Endometrium (tissue), 2 donors: Measurements from ENCODE around the gene KIF5C.

Experiments
- FAIRE-seq: peaks from 2 replicates; lab custom pipeline; 2012; peaks lifted over from hg19 to GRCh38; lab: Jason Lieb, UNC
- donor health status: control.
- donor health status: control.

The KIF5C gene

DNA sequence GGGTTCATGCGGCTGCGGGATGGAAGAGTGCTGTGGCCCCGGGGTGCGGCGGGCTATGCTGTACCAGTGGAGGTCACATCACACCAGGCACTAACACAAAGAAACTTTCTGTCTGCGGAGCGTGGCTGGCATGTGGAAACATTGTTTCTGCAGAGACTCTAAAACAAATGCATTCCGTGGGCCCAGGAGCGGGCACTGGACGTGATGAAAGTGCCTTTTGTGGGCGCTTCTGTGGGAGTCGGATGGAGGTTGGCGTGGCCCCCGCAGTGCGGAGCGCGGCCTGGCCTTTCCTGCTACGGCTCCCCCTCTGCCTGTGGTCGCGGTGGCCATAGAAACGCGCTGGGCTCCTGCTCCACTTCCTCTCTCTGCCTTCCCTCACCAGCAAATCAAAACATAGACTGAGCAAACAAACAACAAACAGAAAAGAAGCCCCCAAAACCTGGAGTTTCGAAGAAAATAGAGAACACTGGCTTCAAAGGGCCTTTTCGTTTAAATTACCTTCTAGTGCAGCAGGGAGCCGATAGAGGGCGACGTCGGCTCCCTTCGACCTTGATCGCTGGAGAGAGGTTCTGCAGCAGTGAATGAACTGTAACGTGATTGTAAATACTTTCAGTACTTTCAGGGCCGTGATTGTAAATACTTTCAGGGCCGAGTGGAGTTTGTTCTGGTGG is 51.4 kb downstream of the KIF5C start:
- no peak for FAIRE-seq

DNA sequence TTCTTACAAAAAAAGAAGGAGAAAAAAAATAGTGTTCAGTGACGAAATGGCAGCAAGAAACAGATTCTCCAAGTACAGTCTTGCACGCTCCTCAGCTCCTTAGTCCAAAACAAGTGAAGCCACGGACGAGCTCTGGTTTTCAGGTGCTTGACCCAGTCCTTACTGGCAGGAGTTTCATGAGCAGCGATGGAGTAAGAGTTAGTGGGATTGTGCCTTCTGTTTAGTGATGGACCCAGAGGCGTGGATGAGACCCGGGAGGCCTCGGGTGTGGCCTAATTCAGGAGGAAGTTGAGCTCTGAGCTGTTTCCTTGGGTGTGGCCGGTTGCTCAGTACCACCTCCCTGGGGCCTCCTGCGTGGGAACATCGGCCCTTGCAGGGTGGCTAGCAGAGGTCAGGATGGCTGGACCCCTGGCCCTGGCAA is 52.0 kb downstream of the KIF5C start:
- no peak for FAIRE-seq

GRCh38 chr2:148928395-148928794 is 53.4 kb downstream of the KIF5C start:
- FAIRE-seq, result no peak

GRCh38 chr2:148930046-148930775 is 55.2 kb downstream of the KIF5C start:
- no peak for FAIRE-seq

DNA sequence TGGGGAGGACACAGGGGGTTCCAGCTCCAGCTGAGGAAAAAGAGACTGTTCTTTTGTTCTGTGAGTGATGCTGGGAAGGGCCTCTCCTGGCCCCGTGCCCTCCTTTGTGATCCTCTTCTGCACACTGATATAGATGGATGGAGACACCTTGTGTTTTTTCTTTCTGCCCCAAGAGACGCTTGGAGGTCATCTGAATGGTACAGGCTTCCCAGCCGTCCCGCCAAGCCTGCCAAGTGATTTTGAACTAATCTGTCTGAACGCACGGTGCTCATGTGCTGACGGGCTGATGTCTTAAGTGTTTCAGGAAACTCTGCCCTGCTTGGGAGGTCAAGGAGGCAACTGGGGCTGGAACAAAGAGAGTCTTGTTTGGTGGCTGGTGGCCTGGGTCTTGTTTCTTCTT is 57.5 kb downstream of the KIF5C start:
- FAIRE-seq, result no peak

DNA sequence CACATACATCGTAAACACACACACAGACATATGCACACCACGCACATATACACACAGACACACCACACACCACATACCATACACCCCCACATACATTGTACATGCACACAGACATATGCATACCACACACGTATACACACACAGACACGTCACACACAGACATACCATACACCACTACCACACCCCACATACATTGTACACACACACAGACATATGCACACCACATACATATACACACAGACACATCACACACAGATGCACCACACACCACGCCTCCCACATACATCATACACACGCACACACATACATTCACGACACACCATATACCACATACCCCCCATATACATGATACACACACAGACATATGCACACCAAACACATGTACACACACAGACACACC is 58.4 kb downstream of the KIF5C start:
- FAIRE-seq, result no peak

DNA sequence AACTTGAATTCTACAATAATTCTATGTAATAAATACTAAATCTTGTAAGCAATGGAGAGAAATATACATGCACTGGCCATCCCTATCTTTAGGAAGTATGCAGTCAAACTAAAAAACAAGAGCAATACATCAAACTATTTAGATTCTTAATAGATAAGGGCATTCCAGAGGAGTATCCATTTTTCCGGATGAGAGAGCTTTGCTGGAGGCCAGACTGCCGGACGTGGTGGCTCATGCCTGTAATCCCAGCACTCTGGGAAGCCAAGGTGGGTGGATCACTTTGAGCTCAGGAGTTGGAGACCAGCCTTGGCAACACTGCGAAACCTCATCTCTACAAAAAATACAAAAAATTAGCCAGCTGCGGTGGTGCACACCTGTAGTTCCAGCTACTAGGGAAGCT is 60.8 kb downstream of the KIF5C start:
- FAIRE-seq, result no peak

DNA sequence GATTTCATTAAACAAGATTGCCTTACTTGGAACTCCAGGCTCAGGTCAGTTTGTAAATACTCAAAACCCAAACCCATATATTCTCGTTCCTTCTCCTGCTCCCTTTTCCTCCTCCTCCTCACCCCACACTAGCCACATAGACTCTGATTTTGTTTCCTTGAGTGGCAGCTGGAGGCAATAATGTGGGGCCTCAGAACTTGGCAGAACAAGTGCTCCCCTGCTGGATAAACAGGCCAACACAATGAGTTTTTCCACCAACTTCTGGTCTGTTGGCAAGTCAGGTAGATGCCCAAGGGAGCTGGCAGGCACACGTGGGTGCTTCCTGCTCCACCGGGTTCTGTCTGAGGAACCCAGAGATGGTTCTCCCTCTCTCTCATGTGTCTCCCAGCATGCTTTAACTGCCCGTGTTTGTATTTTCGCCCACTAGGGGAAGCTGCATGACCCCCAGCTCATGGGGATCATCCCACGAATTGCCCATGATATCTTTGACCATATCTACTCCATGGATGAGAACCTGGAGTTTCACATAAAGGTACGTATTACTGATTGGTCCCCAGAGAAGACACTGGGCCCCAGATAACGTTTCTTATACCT is 61.9 kb downstream of the KIF5C start:
- no peak for FAIRE-seq

DNA sequence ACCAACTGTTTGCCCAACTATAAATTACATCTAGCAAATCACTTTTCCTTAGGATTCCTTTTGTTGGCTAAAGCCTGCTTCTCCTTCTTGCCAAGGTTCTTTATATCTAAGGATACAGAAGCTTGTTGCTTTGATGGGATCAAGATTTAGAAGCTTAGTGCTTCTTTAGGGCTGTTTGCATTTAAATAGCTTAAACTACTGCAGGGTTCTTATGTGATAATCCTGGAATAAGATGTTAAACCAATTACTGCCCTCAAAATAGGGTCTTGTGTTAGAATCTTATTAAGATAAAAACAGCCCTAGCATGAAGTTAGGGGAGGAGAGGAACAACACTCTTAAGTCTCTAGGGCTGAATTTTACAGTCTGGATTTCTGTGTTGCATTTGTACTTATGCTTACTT is 64.2 kb downstream of the KIF5C start:
- no peak for FAIRE-seq

- FAIRE-seq, result no peak
Observed at GRCh38 chr2:148943097-148943496, 68.1 kb downstream of the KIF5C start.

GRCh38 chr2:148944536-148944935 is 69.5 kb downstream of the KIF5C start:
- FAIRE-seq, result no peak

DNA sequence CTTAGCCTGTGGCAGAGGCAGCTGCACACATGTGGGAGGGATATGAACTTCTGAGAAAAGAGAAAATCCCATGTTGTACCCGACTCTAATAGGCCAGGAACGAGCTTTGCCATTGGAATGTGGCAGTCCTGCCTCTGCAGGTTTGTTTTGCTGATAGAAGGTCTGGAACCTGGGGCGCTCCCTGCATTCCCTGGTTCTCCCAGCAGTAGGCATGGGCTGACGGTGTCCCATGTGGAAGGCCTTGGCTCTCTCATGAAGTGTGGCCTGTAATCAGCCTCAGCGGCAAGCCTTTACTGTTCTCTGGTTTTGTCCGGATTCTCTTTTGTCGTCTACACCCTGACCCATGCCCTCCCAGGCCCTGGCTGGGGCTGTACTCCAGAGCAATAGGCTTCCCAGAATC is 72.3 kb downstream of the KIF5C start:
- FAIRE-seq, result no peak

DNA sequence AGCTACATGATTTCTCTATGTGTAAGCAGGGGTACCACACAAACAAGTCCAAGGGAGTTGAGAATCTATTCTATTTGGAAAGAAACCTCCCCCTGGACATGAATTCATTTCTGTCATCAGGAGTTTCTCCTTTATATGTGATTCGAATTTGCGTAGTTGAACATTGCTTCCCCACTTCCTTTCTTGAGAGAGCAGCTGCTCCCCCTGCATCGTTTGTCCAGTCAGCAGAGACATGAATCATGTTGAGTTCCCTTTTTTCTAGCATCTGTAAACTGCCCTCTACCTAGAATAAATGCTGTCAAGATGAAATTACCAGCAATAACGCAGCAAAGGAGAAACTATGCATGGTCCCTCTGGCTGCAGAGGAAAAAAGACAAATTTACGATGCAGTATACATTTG is 73.8 kb downstream of the KIF5C start:
- FAIRE-seq, result no peak

GRCh38 chr2:148949348-148949747 is 74.3 kb downstream of the KIF5C start:
- no peak for FAIRE-seq

DNA sequence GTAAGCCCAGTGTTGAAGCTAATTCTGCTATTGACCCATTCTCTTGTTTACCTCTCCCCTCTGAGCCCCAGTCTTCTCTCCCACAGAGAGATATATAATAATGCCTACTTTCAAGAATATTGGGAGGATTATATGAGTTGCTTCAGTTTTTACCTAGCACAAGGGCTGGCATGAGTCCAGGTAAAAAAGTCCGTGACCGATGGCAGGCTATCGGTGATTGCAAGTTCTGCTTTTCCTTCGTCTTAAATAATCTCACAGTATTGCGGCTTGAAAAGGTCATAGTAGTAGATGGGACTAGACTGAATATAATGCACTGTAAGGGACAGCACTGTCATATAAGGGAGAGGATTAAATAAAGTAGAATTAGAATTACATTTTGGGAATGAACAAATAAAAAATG is 77.6 kb downstream of the KIF5C start:
- FAIRE-seq, result no peak

GRCh38 chr2:148953426-148953825 is 78.4 kb downstream of the KIF5C start:
- FAIRE-seq, result no peak

GRCh38 chr2:148954536-148954935 is 79.5 kb downstream of the KIF5C start:
- no peak for FAIRE-seq

DNA sequence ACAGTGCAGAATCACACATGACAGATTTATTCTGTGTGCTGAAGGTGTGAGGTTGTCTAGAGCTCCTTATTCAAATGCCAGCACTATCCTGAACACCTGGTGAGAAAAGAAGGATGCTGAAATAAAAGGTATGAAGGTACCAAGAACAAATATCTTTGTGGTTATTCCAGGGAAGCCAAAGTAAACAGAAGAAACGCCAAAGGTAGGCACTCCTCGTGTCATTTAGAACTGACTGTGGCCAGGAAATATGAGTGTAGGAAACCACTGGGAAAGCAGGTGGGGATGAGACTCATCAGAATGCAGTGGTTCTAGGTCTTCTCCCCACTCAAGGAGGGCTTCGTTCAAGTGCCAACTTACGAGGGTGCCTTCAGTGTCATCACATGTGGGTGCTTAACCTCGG is 80.8 kb downstream of the KIF5C start:
- no peak for FAIRE-seq

GRCh38 chr2:148957023-148957422 is 82.0 kb downstream of the KIF5C start:
- no peak for FAIRE-seq

- no peak for FAIRE-seq
Observed at GRCh38 chr2:148959745-148960144, 84.7 kb downstream of the KIF5C start.

- no peak for FAIRE-seq
Observed at GRCh38 chr2:148960483-148960882, 85.5 kb downstream of the KIF5C start.

DNA sequence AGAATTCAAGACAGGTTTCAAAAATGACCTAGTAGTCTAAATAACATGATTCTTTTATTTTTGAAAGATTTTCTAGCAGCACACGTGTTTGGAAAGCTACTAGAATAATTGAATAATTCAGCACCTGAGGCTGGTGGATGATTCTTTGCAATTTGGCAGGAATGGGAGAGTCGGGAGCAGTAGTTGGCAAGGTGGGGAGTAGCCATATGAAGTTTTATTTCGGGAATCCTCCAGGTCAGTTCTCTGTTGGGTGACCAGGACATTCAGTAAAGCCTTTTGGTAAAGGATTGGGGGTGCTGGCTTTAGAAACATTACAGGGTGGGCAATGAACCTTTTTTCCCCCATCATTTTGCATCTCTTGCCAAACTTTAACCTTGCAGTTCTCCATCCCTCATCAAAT is 88.4 kb downstream of the KIF5C start:
- no peak for FAIRE-seq

DNA sequence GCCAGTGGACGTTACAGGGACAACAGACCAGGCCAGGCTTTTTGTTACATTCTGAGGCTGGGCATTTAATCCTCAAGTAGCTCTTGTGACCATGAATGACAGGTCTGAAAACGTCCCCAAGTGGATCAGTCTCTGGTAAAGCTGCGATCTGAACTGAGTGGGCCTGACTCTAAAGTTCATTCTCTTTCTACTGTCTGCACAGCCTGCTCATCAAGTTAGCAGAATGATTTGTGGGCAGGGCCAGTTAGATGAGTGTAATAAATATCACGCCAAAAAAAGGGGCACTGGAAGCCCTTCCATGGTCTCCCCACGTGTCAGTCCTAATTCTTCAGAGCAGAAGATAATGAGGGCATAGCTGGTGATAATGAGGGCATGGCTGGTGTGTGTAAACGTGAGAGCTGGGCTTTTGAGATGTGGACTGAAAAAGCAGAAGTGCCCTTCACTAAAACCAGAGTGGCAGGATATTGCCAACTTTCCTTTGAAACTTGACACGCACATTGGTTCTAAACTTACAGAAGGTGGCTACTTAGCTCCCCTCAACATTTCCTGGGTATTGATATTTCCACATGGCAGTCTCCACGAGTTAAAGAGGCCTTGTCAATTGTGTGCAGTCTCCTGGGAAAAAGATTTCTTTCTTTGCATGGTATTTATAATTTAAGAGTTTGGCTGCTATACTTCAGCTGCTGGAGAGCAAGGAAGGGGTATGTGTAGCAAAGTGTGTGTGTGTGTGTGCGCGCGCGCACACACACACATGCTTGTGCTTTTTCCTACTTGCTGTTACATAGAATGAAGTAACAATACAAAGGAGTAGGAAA is 90.8 kb downstream of the KIF5C start:
- no peak for FAIRE-seq
